DMS153 treated with DMSO at 0.1 percent for 48 hours (cell line): Measurements from ENCODE around the gene FURIN.
"Not testable (repeated sequence)": the region's sequence is repeated elsewhere in the genome, so short reads cannot be mapped to it uniquely, and the experiment has no call there.

Experiments used
- DNase-seq: peaks from one replicate; lab custom pipeline; 2025; ENCODE audit not compliant: unreplicated experiment; lab: John Stamatoyannopoulos, UW

The FURIN gene

DNA sequence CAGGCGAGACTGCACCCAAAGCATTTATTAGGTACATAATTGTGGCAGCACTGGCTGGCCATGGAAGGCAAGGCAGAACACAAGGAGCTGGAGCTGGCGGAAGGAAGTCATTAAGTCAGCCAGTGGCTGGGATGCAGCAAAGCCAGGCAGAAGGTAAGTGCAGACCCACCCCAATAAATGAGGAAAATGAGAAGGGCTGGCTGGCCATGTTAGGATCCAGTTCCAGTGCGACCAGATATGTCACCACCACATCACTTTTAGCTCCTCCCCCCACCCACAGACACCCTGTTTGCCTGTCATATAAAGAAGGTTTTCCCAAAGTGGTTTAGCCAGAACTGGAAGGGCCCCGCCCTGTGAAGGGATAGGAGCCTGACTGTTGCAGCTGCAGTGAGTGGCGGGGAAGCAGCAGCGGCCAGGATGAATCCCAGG, at the start of gene FURIN:
Gene FURIN (plus strand): TSS at position 328 of the 429 bp plus-strand sequence. CDS start 7,153 bp downstream, outside the sequence.
- DNase-seq = no peak

DNA sequence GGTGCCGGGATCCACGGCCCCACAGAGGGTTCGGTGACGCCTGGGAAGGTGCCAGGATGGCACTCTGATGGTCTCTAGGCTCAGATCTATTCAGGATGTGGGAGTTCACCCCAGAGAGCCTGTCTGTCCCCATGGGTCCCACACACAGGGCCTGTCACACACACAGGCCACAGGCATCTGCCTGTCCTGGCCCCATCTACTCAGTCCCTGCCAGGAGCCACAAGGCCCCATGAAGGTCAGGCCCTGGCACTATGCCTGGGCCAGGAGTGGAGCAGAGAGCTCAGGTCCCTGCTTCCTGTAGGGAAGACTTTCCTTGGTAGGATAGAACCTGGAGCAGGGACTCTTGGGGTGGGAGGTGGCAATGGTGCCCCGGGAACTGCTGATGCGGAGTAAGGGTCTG, 49.0 kb upstream of the FURIN start:
- DNase-seq = no peak

- DNase-seq = no peak
These were observed 48.5 kb upstream of the FURIN start for GRCh38 chr15:90819850-90820249.

DNA sequence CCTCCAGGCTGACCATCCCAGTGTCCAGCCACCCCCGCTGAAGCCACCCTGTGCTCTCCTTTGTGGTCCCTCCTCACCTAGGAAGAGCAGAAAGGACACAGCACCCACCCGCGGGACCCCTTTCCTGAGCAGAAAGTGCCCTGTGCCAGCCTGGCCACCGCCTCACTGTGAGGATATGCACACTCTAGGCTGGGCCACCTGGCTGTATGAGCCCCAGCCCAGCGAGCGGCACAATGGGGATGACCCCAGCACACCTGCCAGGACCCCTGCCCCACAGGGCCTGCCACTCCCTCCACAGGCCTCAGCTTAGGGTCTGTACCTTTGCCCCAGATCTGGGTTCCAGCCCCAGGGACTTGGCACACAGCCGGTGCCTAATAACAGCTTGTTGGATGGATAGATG, 47.9 kb upstream of the FURIN start:
- no peak for DNase-seq

- no peak for DNase-seq
These were observed 46.0 kb upstream of the FURIN start for GRCh38 chr15:90822204-90822955.

GRCh38 chr15:90823455-90823974, 44.9 kb upstream of the FURIN start:
- DNase-seq = no peak

- not testable (repeated sequence) for DNase-seq
These were observed 43.1 kb upstream of the FURIN start for GRCh38 chr15:90825115-90825899.

DNA sequence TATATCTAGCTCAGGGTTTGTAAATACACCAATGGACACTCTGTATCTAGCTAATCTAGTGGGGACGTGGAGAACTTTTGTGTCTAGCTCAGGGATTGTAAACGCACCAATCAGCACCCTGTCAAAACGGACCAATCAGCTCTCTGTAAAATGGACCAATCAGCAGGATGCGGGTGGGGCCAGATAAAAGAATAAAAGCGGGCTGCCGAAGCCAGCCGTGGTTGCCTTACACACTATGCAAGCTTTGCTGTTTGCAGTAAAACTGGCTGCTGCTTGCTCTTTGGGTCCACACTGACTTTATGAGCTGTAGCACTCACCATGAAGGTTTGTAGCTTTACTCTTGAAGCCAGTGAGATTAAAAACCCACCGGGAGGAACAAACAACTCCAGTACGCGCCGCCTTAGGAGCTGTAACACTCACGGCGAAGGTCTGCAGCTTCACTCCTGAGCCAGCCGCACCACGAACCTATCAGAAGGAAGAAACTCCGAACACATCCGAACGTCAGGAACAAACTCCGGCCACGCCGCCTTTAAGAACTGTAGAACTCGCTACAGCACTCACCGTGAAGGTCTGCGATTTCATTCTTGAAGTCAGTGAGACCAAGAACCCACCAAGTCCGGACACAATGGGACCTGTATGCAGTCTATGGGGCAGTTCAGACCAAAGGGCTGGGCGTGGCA, 42.0 kb upstream of the FURIN start:
- DNase-seq = not testable (repeated sequence)

DNA sequence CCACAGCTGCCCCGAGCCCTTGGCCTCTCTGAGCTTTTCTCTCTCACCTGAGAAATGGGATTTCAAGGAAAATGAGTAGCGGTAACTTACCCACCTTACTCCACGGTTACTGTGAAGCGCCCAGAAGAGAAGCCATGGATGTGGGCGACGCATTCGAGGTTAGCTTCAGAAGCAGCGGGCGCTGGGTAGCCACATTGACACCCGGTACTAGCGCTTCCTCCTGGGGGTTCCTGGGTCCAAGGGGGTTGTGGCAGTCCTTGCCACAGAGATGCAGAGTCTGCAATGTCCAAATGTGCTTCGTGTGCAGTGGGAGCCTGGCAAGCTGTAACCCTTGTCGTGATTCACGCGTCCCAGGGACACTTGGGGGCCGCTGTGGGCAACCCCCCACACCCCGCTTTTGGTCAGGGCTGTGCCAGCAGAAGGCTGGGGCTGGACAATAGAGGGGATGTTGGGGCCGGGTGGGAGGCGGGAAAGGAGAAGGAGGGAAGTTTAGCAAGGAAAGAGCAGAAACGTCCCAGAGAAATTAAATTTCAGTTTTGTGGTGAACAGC, 41.4 kb upstream of the FURIN start:
- no peak for DNase-seq

- DNase-seq = no peak
These were observed 40.3 kb upstream of the FURIN start for GRCh38 chr15:90828111-90828510.

DNA sequence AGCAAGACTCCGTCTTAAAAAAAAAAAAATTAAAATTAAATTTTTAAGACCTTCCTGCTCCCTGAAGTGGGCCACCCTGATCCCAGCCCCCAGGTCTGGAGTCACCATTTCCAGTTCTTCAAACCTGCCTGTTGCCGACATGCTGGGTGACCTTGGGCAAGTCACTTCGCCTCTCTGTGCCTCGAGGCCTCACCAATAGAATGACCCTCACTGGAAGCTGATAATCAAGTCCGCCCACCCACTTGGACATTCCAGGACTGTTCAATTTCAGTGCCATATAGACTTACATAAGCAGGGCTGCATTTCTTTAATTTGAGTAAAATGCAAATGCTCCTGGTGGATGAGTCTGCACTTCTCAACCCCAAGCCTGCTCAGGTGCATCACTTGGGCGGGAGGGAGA, 39.3 kb upstream of the FURIN start:
- DNase-seq = no peak

- no peak for DNase-seq
These were observed 38.4 kb upstream of the FURIN start for GRCh38 chr15:90829942-90830440.

- no peak for DNase-seq
These were observed 33.8 kb upstream of the FURIN start for GRCh38 chr15:90834626-90835025.

- no peak for DNase-seq
These were observed 32.0 kb upstream of the FURIN start for GRCh38 chr15:90836296-90836871.

- DNase-seq = no peak
These were observed 31.3 kb upstream of the FURIN start for GRCh38 chr15:90837094-90837493.

DNA sequence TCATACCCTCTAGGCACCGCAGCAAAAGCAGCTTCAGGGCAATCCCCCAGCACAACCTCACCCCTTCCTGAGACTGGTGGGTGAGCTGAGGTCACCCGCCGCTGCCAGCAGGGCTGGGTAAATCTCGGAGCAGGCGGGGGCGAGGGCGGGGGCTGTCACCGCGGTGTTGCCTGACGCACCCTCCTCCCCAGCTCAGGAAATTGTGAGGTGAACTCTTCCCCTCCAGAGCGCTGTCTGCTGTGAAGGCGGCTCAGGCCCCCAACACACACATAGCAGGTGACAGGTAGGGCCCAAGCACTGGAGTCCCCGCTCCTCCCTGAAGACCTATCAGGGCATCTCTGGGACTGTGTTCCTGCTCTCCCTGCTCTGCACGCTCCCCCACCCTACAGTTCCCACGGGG, 30.2 kb upstream of the FURIN start:
- no peak for DNase-seq

- no peak for DNase-seq
These were observed 29.8 kb upstream of the FURIN start for GRCh38 chr15:90838544-90838943.

- no peak for DNase-seq
These were observed 29.0 kb upstream of the FURIN start for GRCh38 chr15:90839187-90840071.

GRCh38 chr15:90840157-90840855, 28.1 kb upstream of the FURIN start:
- DNase-seq = no peak
